Putamen (tissue), 1 donor: ENCODE results near the gene MKKS.
"Not testable (repeated sequence)": the region's sequence is repeated elsewhere in the genome, so short reads cannot be mapped to it uniquely, and the experiment has no call there.

Source experiments
- DNase-seq: peaks from one replicate; pipeline ENCODE4 v3.0.0-alpha.2; 2016; ENCODE audit warnings: low spot score

Gene MKKS

DNA sequence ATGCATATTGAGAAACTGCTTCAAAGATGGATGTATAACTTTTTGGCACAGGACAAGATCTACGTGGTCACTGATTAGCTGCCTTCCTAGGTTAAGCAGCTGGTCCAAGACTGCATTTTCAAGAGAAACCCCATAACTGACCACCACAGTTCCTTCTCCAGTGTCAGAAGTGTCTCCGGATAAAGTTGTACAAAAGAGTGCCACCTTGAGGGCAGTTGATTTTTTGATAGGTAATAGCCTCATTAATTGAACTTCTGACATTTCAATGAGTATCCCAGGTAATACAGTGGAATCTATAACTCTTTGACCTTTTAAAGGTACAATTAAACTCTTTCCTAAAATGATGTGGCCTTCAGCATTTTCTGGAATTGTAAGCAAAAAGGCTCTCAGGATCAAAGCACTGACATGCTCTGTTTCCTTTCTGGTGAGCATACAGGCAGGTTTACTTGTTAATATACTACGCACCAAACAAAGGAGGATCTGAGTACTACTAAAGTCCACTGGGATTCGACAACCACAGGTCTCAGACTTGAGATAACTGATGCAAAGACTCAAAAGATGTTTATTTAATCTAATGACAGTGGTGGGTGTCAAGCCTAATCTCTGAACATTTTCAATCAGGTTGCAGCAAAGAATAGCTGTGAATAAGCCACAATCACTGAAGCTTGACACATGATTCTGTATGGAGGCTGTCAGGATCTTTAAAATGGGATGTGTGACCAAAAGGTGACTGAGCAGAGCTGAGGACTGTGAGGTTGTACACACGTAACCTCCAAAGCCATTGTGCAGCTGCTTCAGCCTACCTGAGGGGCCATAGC lies 21.2 kb downstream of the MKKS start:
- DNase-seq, result no peak

DNA sequence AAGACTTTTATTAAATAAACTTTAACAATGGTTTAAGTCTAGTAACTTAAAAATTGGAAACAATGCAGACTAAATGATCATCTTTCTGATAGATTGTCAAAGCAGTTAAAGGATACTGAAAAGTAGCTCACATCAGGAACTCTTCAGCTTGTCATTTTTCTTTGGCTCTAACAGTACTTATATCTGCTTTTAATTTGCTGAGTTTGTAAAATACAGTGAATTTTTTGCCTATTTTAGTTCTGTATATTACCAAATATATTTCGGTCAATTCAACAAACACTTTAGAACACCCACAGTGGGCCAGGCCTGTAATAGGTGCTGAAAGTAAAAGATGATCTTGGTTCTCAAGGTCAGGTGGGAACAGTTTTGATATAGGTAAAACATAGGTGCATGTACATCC lies 22.3 kb downstream of the MKKS start:
- DNase-seq, result no peak

DNA sequence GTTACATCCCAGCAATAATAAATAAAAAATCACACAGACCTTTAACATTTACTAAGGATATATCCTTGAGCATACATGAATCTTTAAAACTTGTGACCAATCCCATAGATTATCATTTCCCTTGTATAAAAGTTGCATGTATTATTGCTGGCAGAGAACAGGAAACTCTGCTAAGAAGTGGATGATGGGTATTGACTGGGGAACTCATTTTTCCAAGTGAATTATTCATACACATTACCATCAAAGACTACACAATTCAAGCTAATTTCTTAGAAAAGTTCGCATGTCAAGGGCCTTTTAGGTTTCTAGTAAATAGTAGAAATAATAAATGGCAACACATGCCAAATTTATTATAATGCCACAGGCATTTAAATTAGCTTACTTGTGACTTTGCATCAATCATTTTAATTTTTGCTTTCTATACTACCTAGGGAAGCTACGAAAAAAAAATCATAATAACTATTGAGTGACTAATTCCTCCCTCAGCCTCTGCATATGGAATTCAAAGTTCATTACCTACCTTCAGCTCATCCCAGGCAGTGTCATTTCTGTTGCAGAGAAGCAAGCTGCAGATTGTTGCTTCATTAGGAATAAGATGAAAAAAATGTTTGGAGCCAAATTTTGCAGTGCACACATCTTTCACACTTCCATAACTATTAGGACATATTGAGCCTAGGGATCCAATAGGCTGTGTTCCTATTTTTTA lies 25.8 kb downstream of the MKKS start:
- DNase-seq, result peak; percentile 53

DNA sequence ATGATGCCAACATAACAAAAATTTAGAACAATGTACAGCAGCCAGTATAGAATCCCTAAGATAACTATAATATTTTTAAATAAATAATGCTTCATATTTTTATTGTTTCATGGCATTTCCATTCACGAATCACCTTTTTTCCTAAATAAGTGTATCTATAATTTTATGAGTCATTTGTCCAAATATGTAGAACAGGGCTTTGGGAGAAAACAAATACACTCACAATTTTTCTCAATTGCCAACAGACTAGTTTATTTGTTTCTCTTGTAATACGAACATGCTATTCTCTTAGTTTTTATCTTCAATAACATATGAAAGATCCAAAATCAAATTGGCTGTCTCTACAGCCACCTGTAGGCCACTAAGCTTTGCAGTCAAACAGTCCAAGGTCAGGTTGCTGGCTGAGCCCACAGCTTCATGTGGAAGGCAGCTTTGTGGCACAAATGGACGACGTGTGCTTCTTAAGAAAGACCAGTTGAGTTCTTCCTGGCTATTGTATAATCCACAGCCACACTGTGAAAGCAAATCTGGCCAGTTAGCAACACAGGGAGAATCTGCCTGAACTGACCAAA lies 29.0 kb downstream of the MKKS start:
- DNase-seq, result no peak

DNA sequence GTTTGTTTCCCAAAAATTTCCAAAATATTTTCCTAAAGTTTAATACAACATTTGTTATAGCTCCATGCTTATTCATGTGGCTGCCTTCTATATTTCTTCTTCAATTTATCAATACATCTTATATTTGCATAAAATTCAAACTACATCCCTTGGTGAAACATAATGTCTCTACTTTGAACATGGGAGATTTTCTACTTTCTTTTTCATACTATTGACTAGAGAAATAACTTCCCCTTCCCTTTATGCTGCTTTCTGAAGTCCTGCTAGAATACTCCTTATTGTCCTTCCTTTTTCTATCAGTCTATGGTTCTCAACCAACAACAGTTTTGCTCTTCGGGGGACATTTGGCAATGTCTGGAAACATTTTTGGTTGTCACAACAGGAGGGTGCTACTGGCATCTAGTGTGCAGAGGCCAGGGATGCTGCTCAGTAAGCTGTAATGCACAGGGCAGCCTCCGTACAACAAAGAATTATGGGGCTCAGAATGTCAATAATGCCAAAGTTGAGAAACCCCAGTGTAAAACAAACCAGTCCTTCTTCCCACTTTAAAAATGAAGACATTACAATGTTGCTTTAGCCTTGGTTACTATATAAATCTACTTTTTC lies 29.9 kb downstream of the MKKS start:
- DNase-seq, result no peak

DNA sequence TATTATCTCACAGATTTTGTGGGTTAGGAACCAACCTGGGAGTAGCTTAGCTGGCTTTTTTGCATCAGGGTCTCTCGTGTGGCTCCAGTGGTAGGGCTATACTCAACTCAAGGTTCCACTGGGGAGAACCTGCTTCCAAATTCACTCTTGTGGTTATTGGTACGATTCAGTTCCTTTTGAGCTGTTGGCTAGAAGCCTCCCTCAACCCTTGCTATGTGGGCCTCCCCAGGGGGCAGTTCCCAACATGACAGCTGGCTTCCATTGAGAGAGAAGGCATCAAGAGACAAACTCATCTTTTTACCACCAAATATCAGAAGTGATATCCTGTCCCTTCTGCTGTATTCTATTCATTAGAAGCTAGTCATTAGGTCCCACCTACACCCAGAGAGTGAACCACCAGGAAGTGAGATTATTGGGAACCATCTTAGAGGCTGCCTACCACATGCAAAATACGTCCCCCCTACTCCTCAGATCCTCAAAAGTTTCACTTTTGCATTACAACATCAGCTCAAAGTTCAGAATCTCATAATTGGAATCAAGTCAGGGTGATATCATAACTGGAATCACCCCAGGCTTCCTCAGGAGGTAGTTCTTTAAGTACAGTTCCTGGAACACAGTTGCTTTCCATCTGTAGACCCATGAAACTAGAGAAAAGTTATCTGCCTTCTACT lies 30.9 kb downstream of the MKKS start:
- DNase-seq, result no peak

DNA sequence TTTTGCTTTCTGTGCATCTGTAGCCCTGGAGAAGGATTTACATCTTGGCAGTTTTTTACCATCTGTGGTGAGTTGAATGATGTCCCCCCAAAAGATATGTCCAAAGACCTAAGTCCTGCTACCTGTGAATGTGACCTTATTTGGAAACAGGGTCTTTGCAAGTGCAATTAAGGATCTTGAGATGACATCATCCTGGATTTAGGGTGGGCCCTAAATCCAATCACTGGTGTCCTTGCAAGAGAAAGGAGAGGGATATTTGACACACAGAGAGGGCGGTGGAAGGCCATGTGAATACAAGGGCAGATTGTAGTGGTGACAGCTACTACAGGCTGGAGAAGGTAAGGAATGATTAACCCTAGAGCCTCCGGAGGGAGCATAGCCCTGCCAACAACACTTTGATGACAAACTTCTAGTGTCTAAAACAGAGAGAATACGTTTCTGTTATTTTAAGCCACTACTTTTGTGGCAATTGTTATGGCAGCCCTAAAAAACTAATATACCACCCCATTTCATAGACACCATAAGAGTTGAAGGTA lies 35.1 kb downstream of the MKKS start:
- DNase-seq, result no peak

DNA sequence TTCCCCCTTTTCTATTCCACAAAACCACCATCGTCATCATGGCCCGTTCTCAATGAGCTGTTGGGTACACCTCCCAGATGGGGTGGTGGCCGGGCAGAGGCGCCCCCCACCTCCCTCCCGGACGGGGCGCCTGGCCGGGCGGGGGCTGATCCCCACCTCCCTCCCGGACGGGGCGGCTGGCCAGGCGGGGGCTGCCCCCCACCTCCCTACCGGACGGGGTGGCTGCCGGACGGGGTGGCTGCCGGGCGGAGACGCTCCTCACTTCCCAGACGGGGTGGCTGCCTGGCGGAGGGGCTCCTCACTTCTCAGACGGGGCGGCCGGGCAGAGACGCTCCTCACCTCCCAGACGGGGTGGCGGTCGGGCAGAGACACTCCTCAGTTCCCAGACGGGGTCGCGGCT lies 39.3 kb downstream of the MKKS start:
- DNase-seq, result not testable (repeated sequence)

DNA sequence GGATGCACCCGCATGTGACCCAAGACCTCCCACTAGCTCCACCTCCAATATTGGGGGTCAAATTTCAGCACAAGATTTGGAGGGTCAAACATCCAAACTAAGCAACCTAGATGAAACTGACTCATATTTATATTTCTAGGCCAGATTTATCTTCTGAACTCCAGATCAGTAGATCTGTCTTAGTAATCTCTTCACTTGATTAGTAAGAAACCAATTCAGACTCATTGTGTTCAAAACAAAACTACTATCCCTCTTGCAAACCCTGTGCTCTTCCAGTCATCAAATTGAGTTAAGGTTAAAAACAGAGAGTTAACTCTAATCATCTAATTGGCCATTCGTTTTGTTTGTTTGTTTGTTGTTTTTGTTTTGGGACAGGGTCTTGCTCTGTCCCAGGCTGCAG lies 43.3 kb downstream of the MKKS start:
- no peak for DNase-seq

DNA sequence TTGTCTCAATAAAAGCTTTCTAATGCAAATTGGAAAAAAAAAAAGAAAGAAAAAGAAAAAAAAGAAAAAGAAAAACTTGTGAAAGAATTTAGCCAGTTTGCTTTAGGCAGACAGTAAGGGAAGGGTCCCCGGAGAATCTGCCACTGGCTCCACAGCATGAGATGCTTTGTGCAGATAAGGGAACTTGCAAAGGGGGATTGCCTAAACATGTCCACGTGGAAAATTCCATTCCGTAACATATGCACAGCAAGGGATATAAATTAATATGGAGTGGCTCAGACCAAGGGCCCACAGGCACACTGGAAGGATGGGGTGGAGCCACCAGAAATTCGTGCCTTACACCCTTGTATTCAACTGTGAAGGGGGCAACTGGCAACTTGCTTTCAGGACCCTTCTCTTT lies 45.4 kb downstream of the MKKS start:
- no peak for DNase-seq

DNA sequence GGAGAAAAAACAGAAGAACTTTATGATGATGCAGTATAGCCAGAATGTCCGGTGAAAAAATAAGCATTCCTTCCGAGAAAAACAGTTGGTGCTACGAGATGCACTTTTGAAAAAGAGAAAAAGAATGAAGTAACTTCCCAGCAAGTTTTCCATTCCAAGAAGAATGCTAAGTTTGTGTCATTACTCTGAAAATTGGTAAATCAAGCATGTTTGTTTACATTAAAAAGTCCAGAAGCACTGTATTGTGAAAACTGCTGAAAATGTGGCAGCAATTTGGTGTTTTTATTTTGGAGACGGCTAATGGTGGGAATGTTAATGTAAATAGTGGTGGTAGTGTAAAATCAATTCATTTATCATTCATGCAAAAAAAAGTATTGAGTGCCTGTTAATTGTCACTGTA lies 46.3 kb downstream of the MKKS start:
- DNase-seq, result no peak

DNA sequence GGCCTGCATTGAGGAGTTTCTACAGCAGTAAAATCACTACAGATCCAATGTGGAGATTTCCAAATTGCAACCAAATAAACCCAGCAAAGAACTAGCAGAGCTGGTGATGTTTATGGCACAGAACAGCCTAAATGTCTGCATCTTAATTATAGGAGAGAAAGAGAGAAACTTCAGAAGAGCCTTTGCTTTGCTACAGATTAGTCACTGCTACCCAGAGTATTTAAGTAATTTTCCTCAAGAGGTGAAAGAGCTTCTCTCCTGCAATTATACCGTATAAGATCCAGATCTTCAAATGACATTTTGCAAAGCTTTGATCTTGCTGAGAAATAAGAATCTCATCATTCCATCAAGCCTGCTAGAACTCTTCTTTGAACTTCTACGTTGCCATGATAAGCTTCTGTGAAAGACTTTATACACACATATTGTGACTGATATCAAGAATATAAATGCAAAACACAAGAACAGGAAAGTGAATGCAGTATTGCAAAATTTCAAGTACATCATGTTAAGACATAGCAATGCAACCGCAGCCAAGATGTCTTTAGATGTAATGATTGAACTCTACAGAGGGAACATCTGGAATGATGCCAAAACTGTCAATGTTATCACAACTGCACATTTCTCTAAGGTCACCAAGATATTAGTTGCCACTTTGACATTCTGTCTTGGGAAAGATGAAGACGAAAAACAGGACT lies 48.0 kb downstream of the MKKS start:
- no peak for DNase-seq

DNA sequence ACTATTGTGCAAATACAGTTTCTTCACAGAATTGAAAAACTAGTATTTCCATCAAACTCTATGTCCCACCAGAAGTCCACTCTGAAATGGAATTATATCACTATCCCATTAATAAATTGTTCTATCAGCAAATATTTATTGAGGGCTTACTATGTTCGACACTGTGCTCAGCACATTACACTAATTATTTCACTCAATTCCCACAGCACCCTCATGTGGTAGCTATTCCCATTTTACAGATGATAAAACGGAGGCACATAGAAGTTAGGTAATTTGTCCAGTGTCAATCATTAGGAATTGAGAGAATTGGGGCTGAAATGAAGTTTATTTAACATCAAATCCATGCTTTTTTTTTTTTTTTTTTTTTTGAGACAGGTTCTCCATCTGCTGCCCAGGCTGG lies 52.5 kb downstream of the MKKS start:
- DNase-seq, result no peak

DNA sequence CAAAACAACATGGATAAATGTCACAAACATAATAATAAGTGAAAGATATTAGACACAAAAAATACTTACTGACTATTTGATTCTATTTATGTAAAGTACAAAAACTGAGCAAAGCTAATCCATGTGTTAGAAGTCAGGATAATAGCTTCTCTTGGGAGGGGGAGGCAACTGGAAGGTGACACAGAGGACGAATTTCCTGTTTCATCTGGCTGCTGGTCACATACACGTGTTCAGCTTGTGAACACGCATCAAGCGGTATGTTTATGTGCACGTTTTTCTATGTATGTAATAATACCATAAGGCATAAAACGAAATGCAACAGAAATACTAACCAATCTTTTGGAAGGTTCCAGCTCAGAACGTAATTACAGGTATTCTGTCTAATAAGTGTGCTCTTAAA lies 54.3 kb downstream of the MKKS start:
- no peak for DNase-seq

DNA sequence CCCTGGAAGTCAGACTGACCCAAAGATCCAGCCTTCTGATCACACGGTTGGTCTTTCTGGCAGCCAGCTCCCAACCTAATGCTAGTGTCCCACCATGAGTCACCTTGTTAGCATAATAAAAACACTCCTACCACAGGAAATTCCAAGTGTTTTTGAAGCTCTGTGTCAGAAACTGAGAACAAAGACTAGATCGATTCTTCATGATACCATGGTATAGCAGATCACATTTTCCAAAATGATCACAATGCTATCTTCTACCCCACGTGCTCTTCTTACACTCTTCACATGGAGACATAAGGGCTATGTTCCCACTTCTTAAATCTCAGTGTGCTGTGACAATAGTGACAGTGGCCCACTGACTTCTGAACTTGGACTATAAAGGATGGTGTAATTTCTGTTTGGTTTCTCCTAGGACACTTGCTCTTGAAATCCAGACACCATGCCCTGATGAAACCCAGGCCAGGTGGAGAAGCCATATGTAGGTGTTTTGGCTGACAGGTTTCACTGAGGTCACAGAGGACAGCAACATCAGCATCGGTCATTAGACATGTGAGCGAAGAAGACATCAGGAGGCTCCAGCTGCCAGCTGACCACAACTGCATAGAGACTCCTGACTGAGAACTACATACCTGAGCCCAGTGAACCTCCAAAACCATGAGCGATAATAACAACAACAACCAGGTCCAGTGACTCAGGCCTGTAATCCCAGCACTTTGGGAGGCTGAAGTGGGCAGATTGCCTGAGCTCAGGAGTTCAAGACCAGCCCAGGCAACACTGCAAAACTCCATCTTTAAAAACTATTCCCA lies 57.5 kb downstream of the MKKS start:
- no peak for DNase-seq

DNA sequence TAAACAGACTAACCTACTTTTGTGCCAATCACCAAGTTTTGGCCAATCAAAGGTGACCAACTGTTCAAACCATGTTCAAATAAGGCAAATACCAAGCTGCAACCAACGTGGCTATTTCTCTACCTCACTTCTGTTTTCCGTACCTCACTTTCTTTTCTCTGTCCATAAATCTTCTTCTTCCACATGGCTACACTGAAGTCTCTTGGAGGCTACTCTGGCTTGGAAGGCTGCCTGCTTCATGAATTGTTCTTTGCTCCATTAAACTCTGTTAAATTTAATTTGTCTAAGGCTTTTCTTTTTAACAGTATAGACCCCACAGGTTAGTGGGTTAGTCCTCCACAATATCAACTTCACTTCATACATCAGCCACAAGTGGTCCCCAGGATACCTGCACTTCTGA lies 58.8 kb downstream of the MKKS start:
- no peak for DNase-seq

DNA sequence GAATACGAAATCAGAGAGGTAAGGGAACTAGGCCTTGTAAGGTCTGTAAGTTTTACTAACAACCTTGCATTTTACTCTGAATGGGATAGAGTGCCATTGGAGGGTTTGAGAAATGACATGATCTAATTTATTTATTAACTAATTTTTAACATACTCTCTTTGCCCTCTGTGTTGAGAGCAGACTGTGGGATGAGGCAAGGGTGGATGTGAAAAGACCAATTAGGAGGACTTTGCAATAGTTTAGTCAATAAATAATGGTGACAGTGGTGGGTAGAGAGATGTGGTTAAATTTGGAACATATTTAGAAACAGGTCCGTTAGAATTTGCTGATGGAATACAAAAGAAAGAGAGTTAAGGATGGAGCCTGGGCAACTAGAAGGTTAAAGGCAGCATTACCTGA lies 60.0 kb downstream of the MKKS start:
- no peak for DNase-seq

DNA sequence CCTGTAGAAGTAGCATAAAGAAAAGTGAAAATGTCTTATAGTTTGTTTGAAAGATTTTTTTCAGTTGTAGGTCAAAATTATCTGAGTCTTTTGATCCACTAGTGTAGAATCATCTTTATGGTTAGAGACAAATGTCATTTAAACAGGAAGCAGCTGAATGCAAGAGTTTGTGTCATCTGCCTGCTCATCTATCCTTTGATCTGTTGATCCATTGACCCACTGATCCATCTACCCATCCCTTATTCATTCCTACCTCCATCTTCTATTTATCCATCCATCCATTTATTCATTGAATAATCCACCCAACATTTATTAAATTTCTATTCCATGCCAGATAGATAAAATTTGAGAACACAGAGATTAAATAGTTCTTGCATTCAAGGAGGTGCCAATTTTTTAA lies 62.6 kb downstream of the MKKS start:
- DNase-seq, result no peak

DNA sequence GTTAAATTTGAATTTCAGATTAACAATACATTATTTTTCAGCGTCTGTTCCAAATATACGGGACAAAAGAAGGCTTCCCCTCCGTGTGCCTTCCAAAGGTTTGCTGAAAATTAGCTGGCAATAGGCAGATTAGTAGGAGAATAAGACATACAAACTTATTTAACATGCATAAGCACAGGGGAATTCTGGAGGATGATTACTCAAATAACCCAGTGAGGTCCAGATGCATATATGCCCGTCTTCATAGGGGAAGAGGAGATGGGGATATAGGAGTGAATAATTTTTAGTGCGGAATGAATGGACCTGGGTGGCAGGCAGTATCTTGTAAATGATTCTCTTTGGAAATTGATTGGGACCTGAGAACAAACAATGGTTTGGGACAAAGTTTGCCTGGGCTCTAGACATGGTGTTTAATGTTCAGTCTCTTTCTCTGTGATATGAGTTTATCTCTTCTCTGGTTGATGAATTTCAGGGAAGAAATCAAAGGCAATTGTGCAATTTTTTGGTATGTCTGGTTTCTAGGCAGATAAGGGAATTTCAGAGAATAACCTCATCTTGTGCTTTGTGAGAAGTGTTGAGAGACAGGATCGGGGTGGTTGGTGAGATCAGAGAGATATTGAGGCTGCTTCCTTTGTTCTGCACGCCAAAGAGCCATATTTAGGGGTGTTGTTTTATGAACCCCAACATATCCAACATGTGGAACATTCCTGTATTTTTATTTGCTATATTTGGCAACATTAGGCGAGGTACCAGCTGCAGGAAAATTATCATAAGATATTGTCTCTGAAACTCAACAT lies 63.7 kb downstream of the MKKS start:
- no peak for DNase-seq

DNA sequence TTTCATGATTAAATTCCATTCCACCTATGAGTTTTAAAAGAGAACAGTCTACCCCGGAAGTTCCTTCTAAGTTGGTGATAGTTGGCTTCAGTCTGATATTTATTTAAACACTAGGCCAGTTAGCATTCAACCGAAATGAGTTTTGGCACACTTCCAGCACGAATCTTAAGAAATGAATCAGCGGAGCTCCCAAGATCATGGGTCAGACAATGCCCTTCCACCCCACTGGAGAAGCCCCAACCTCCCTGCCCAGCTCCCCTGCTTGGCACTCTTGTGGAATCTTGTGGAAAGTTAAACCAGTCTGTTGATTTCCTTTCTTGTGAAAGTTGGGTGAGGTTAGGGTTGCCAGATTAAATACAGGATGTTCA lies 64.3 kb downstream of the MKKS start:
- no peak for DNase-seq
